Measurements from ENCODE around the gene IRF2BP2. TPM values are rescaled to one million over a fixed set of nuclear protein-coding genes. Genes with fewer than 3 reads are reported as not detected.

Gene IRF2BP2
- total RNA-seq, 1 experiment from 2014 or later, result 78.8 TPM

DNA sequence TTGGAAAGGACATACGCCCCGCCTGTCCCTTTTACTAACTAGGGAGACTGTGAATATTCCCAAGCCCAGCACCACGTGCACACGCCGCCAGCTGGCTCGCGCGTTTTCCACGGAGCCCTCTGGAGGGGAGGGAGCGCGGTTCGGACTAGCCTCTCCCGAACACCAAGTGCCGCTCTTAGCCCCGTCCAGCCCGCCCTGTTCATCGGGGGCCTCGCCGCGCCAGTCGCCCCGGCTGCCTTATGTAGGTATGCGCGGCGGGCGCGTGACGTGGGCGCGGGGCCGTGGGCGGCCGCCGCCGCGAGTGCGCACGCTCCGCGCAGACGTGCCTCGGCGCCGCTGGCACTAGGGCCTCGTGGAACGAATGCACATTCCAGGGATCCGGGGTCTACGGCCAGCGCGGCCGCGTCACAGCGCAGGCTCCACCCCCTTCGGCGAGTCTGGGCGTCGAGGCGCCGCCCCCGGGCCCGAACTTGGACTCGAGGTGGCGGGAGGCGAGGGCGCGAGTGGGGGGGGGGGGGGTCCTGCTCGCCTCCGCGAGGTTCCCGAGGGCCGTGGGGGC, 767 bp upstream of the IRF2BP2 start:
- no peaks in the 10 kb centered on the region for H3K9me3 ChIP-seq (ENCODE audit: low read length)
- H3K36me3 ChIP-seq (ENCODE audit: low read depth, low read length), result peaks cover 25% of the 10 kb centered on the region
- peak overlapping the region; percentile 68 for H3K4me3 ChIP-seq (ENCODE audit: low read length)
- intact Hi-C loops (cut with micrococcal nuclease), result loop anchor here (1.0 to 10.0 kb wide), 5 partner anchors 84 to 464 kb away; no protein-coding TSS in a partner anchor
- BruUV-seq (replicated peaks), result no TSS peak
- DNase-seq, result peak; percentile 84
- TF ChIP-seq EZH2 (IDR thresholded peaks at IDR 0.05; ENCODE audit: low read length, unreplicated experiment) (no peak), EZH2phosphoT487 (IDR thresholded peaks at IDR 0.05; ENCODE audit: borderline replicate concordance, low read length) (no peak)
- TF ChIP-seq, protein P1, sequence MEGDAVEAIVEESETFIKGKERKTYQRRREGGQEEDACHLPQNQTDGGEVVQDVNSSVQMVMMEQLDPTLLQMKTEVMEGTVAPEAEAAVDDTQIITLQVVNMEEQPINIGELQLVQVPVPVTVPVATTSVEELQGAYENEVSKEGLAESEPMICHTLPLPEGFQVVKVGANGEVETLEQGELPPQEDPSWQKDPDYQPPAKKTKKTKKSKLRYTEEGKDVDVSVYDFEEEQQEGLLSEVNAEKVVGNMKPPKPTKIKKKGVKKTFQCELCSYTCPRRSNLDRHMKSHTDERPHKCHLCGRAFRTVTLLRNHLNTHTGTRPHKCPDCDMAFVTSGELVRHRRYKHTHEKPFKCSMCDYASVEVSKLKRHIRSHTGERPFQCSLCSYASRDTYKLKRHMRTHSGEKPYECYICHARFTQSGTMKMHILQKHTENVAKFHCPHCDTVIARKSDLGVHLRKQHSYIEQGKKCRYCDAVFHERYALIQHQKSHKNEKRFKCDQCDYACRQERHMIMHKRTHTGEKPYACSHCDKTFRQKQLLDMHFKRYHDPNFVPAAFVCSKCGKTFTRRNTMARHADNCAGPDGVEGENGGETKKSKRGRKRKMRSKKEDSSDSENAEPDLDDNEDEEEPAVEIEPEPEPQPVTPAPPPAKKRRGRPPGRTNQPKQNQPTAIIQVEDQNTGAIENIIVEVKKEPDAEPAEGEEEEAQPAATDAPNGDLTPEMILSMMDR (conservative IDR thresholded peaks at IDR 0.05; ENCODE audit: low read depth, low read length), result no peak
- peak; percentile 55 for ATAC-seq
- no peaks in the 10 kb centered on the region for H3K27me3 ChIP-seq (ENCODE audit: low read length)
- peak overlapping the region; percentile 87 for H3K4me2 ChIP-seq (ENCODE audit: low read length)
- H2AFZ ChIP-seq (ENCODE audit: low read length), result peak overlapping the region; percentile 21; the same call in 1 of the 2 replicates
- peaks cover 22% of the 10 kb centered on the region for H4K20me1 ChIP-seq (ENCODE audit: low read length)
- H3K9me2 ChIP-seq (replicated peaks; ENCODE audit: low read length), result no peaks in the 10 kb centered on the region
- H3K27ac ChIP-seq (ENCODE audit: low read length), result peak overlapping the region; percentile 97
- H3K4me1 ChIP-seq (ENCODE audit: insufficient read depth, low read length), result peaks cover 33% of the 10 kb centered on the region
- ChIA-PET POLR2A (ENCODE audit: unreplicated experiment) (interaction anchor here (0.6 to 1.7 kb wide), 9 partner anchors 12 to 463 kb away, joined by 3 to 45 read pairs (median 5); no protein-coding TSS in a partner anchor), CTCF (no interaction called here)
- no peaks in the 10 kb centered on the region for H3F3A ChIP-seq (ENCODE audit: low read length, unreplicated experiment)
- peak overlapping the region; percentile 95 for H3K9ac ChIP-seq (ENCODE audit: low read length)
- H3K79me2 ChIP-seq (ENCODE audit: low read length), result peaks cover 36% of the 10 kb centered on the region

DNA sequence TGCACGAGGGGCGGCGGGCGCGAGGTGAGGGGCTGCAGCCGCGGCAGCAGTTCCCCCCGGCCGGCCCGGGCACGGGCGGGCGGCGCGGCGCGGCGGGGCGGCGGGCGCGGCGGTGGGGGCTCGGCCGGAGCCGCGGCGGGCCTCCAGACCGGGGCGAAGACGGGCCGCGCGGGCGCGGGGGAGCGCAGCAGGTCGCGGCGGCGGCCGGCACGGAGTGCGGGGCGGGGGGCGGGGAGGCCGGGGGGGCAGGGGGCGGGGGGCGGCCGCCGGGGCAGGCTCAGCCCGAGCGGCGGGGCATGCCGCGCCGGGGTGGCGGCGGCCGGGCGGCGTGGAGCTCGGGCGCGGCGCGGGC, 311 bp downstream of the IRF2BP2 start:
- Histone ChIP-seq H3K9me2 (replicated peaks; ENCODE audit: low read length) (no peaks in the 10 kb centered on the region), H3F3A (ENCODE audit: low read length, unreplicated experiment) (no peaks in the 10 kb centered on the region), H3K4me2 (ENCODE audit: low read length) (no peak overlapping the region), H2AFZ (ENCODE audit: low read length) (no peak overlapping the region), H3K27ac (ENCODE audit: low read length) (peak overlapping the region; percentile 97; the same call in 1 of the 2 replicates), H3K4me3 (ENCODE audit: low read length) (no peak overlapping the region), H3K79me2 (ENCODE audit: low read length) (peaks cover 47% of the 10 kb centered on the region), H3K36me3 (ENCODE audit: low read depth, low read length) (peaks cover 36% of the 10 kb centered on the region), H3K4me1 (ENCODE audit: insufficient read depth, low read length) (peaks cover 33% of the 10 kb centered on the region), H3K9ac (ENCODE audit: low read length) (peak overlapping the region; percentile 95), H3K9me3 (ENCODE audit: low read length) (no peaks in the 10 kb centered on the region), H3K27me3 (ENCODE audit: low read length) (no peaks in the 10 kb centered on the region), H4K20me1 (ENCODE audit: low read length) (peaks cover 33% of the 10 kb centered on the region)
- TF ChIP-seq EZH2 (IDR thresholded peaks at IDR 0.05; ENCODE audit: low read length, unreplicated experiment), result no peak
- TF ChIP-seq, protein P1 (conservative IDR thresholded peaks at IDR 0.05; ENCODE audit: low read depth, low read length), result no peak
- no peak for TF ChIP-seq EZH2phosphoT487 (IDR thresholded peaks at IDR 0.05; ENCODE audit: borderline replicate concordance, low read length)
- no TSS peak for BruUV-seq (replicated peaks)
- DNase-seq (no peak), ATAC-seq (no peak)
- intact Hi-C loops (cut with micrococcal nuclease), result loop anchor here (1.0 to 10.0 kb wide), 5 partner anchors 85 to 465 kb away; no protein-coding TSS in a partner anchor
- ChIA-PET POLR2A (ENCODE audit: unreplicated experiment) (interaction anchor here (0.6 kb wide), 3 partner anchors 410 to 466 kb away, joined by 3 to 4 read pairs (median 3); no protein-coding TSS in a partner anchor), CTCF (no interaction called here)

All from PC-3 (cell line).